ENCODE results near the gene CD300C.
"Not testable (repeated sequence)": the region's sequence is repeated elsewhere in the genome, so short reads cannot be mapped to it uniquely, and the experiment has no call there.

CD300C gene

DNA sequence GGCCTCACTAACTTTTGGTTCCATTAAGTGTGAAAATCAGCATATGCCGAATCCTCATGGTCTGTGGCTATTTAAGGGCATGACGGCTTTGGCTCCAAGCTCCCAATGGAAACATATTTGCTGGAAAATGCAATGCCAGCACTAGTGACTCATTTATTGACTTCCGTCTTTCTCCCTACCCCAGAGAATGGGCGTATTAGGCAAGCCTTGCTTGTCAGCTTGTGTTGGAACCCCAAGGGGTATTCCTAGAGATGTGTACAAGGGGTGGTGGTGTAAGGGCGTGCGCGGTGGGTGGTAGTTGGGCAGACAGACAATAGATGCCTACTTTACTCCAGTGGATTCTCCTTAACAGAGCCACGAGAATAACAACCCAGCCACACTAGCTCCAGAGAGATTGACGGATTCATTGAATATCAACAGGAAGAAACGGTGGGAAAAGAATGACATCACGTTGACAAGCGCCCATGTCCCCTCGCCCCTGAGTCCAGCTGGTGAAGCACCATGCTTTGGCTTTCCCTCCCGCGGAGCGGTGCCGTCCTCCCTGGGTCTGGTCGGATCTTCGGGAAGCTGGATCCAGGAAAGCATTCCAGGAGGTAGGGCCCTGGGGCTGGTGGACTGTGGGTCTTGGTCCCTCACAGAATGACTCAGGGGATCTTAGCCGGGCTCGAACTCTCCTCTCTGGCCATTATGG is 25.0 kb downstream of the CD300C start:
- peaks cover 13 to 16% of the 10 kb centered on the region in 2 donors for H3K9me3 Mint-ChIP-seq
- peaks cover 45 to 62% of the 10 kb centered on the region in 2 donors for H3K36me3 Mint-ChIP-seq
- DNase-seq (no peak), ATAC-seq (replicated peaks) (no peak)
- peak overlapping the region; percentile 87 for H3K27ac Mint-ChIP-seq
- peaks cover 0 to 17% of the 10 kb centered on the region in 2 donors for H3K27me3 Mint-ChIP-seq
- H3K4me3 Mint-ChIP-seq: peak overlapping the region in 1 of 2 donors; percentile 12
- H3K4me1 Mint-ChIP-seq: peaks cover 33 to 77% of the 10 kb centered on the region in 2 donors

DNA sequence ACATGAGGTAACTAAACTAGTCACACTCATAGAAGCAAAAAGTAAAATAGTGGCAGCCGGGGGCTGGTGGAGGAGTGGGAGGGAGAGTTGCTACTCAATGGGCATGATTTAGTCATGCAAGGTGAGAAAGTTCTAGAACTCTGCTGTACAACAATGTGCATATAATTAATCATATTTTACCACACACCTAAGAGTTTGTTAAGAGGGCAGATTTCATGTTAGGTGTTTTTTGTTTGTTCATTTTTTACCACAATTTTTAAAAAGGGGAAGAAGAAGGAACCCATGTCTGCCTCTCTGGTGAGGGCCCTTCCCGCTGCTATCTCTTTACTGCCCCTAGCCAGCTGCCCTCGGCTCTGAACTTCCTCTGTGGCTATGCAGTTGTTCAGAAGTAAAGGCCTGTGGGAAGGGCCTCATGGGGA is 25.9 kb downstream of the CD300C start:
- DNase-seq (peak; percentile 54), ATAC-seq (replicated peaks) (peak; percentile 85 to 88)
- peaks cover 36 to 77% of the 10 kb centered on the region in 2 donors for H3K4me1 Mint-ChIP-seq
- H3K27ac Mint-ChIP-seq: peak overlapping the region; percentile 92
- peaks cover 43 to 62% of the 10 kb centered on the region in 2 donors for H3K36me3 Mint-ChIP-seq
- peaks cover 17 to 20% of the 10 kb centered on the region in 2 donors for H3K9me3 Mint-ChIP-seq
- peaks cover 0 to 11% of the 10 kb centered on the region in 2 donors for H3K27me3 Mint-ChIP-seq
- peak overlapping the region in 1 of 2 donors; percentile 32 for H3K4me3 Mint-ChIP-seq

DNA sequence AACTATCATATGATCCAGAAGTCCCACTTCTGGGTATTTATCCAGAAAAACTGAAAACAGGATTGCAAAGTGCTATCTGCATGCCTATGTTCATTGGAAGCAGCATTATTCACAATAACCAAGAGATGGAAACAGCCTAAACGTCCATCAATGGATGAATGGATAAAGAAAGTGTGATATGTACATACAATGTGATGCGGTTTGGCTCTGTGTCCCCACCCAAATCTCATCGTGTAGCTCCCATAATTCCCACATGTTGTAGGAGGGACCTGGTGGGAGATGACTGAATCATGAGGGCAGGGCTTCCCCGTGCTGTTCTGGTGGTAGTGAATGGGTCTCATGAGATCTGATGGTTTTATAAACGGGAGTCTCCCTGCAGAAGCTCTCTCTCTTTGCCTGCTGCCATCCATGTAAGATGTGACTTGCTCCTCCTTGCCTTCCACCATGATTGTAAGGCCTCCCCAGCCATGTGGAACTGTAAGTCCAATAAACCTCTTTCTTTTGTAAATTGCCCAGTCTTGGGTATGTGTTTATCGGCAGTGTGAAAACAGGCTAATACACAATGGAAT is 27.4 kb downstream of the CD300C start:
- H3K27me3 Mint-ChIP-seq: peaks cover 9 to 17% of the 10 kb centered on the region in 2 donors
- peaks cover 42 to 78% of the 10 kb centered on the region in 2 donors for H3K4me1 Mint-ChIP-seq

DNA sequence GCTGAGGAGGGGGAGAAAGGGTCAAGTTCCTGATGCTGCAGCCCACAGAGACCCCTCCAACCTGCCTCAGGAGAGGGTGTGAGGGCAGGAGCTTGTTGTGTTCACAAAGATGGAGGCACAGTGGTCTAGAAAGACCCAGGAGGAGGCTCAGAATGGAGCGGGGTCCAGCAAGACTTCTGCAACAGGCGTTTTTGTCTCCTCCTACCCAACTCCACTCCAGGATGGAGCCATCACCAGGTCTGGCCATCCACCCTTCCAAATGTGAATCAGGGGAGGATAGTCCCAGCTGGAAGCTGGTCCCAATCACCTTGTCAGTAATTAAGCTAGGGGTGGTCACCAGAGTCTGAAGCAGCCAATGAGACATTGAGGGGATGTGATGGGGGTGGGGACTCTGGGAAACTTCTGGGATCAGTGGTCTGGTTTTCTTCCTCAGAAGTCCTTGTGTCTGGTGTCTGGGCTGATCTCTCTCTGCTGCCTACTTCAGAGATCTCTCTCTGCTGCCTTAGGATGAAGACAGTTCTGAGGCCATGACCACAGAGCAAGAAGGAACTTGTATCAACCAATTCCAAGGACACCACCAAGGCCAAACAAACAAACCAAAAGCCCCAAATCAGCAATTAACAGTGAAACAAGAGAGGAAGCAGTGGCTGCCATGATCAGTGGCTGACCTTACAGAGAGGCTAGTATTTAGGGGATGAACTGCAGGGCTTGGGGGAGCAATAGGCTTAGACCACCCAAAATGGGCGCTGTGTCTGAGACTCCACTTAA is 29.2 kb downstream of the CD300C start:
- Mint-ChIP-seq H3K27me3 (peaks cover 9 to 11% of the 10 kb centered on the region in 2 donors), H3K4me1 (peaks cover 52 to 81% of the 10 kb centered on the region in 2 donors), H3K27ac (no peak overlapping the region), H3K4me3 (no peak overlapping the region), H3K36me3 (peaks cover 32 to 54% of the 10 kb centered on the region in 2 donors), H3K9me3 (peaks cover 23 to 24% of the 10 kb centered on the region in 2 donors)
- no peak for ATAC-seq (replicated peaks)
- DNase-seq: no peak

More for the DNA sequence above, 27.4 kb downstream of the CD300C start:
- ATAC-seq (replicated peaks); DNase-seq; H3K4me3 Mint-ChIP-seq: not testable (repeated sequence)
- H3K36me3 Mint-ChIP-seq: peaks cover 44 to 64% of the 10 kb centered on the region in 2 donors
- H3K9me3 Mint-ChIP-seq: peaks cover 28 to 29% of the 10 kb centered on the region in 2 donors
- peak overlapping the region; percentile 17 for H3K27ac Mint-ChIP-seq

DNA sequence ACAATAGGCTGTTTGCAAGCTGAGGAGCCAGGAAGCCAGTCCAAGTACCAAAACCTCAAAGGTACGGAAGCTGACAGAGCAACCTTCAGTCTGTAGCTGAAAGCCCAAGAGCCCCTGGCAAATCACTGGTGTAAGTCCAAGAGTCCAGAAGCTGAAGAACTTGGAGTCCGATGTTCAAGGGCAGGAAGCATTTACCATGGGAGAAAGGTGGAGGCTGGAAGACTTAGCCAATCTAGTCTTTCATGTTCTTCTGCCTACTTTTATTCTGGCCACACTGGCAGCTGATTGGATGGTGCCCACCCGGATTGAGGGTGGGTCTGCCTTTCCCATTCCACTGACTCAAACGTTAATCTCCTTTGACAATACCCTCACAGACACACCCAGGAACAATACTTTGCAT is 30.0 kb downstream of the CD300C start:
- no peak for ATAC-seq (replicated peaks)
- Mint-ChIP-seq H3K4me1 (peaks cover 52 to 81% of the 10 kb centered on the region in 2 donors), H3K27me3 (peaks cover 9 to 15% of the 10 kb centered on the region in 2 donors), H3K4me3 (no peak overlapping the region), H3K36me3 (peaks cover 28 to 51% of the 10 kb centered on the region in 2 donors), H3K9me3 (peaks cover 26 to 29% of the 10 kb centered on the region in 2 donors), H3K27ac (no peak overlapping the region)
- no peak for DNase-seq

DNA sequence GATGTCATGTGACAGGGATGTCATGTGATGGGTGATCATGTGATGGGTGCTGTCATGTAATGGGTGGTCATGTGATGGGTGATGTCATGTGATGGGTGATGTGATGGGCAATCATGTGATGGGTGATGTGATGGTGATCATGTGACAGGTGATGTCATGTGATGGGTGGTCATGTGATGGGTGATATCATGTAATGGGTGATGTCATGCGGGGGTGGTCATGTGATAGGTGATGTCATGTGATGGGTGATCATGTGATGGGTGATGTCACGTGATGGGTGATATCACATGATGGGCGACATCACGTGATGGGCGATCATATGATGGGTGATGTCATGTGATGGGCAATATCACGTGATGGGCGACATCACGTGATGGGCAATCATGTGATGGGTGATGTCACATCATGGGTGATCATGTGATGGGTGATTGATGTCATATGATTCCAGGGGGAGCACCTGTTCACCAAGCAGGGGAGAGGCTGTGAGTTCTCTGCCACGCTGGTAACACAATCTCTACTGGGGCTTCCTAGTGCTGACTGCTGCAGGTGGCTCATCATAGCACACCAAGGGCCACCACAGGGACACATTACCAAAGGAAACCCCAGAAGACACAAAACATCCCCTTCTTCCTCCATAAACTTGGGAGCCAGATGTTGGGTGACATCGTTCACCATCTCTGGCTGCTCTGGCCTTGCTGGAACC is 31.1 kb downstream of the CD300C start:
- no peak for DNase-seq
- H3K27me3 Mint-ChIP-seq: peaks cover 9 to 15% of the 10 kb centered on the region in 2 donors
- peak; percentile 13 to 18 for ATAC-seq (replicated peaks)
- H3K36me3 Mint-ChIP-seq: peaks cover 25 to 47% of the 10 kb centered on the region in 2 donors
- peaks cover 48 to 69% of the 10 kb centered on the region in 2 donors for H3K4me1 Mint-ChIP-seq
- H3K27ac Mint-ChIP-seq: peak overlapping the region; percentile 99
- H3K9me3 Mint-ChIP-seq: peaks cover 24 to 27% of the 10 kb centered on the region in 2 donors
- H3K4me3 Mint-ChIP-seq: peak overlapping the region; percentile 62 to 81

DNA sequence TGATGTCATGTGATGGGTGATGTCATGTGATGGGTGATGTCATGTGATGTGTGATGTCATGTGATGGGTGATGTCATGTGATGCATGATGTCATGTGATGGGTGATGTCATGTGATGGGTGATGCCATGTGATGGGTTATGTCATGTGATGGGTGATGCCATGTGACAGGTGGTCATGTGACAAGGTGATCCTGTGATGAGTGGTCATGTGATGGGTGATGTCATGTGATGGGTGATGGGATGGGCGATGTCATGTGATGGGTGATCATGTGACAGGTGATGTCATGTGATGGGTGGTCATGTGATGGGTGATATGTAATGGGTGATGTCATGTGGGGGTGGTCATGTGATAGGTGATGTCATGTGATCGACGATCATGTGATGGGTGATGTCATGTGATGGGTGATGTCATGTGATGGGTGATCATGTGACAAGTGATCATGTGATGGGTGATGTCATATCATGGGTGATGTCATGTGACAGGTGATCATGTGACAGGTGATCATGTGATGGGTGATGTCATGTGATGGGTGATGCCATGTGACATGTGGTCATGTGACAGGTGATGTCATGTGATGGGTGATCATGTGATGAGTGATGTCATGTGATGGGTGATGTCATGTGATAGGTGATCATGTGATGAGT is 31.8 kb downstream of the CD300C start:
- peak overlapping the region; percentile 99 for H3K27ac Mint-ChIP-seq
- H3K27me3 Mint-ChIP-seq: peaks cover 9 to 15% of the 10 kb centered on the region in 2 donors
- H3K4me3 Mint-ChIP-seq: peak overlapping the region; percentile 62 to 81
- H3K9me3 Mint-ChIP-seq: peaks cover 21 to 27% of the 10 kb centered on the region in 2 donors
- ATAC-seq (replicated peaks): peak; percentile 18 to 28
- peak; percentile 59 for DNase-seq
- H3K36me3 Mint-ChIP-seq: peaks cover 23 to 45% of the 10 kb centered on the region in 2 donors
- peaks cover 47 to 63% of the 10 kb centered on the region in 2 donors for H3K4me1 Mint-ChIP-seq

DNA sequence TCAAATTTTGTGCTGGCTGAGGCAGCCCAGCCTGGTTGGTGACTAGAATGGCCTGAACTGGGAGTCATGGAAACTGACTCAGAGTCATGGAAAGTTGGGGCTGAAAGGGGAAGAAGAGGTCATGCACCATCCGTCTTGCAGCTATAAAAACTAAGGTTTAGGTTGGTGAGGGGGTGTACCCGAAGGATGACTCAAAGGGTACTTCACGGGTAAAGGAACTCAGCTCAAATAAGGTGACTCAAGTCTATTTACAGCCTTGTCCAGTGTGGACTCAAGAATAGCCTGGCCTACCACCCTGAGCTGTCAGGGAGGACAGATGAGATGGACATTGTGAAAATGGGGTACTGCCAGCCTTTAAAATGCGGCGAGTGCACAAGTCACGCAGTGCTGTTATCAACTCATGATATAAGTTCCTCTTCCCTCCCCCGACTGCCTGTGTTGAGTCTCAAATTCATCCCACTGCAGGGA is 33.3 kb downstream of the CD300C start:
- peaks cover 9 to 15% of the 10 kb centered on the region in 2 donors for H3K27me3 Mint-ChIP-seq
- DNase-seq: peak; percentile 80
- peaks cover 23 to 35% of the 10 kb centered on the region in 2 donors for H3K36me3 Mint-ChIP-seq
- H3K9me3 Mint-ChIP-seq: peaks cover 21 to 27% of the 10 kb centered on the region in 2 donors
- H3K27ac Mint-ChIP-seq: peak overlapping the region; percentile 99
- peaks cover 47 to 63% of the 10 kb centered on the region in 2 donors for H3K4me1 Mint-ChIP-seq
- ATAC-seq (replicated peaks): peak; percentile 89 to 91
- H3K4me3 Mint-ChIP-seq: peak overlapping the region; percentile 57 to 73

DNA sequence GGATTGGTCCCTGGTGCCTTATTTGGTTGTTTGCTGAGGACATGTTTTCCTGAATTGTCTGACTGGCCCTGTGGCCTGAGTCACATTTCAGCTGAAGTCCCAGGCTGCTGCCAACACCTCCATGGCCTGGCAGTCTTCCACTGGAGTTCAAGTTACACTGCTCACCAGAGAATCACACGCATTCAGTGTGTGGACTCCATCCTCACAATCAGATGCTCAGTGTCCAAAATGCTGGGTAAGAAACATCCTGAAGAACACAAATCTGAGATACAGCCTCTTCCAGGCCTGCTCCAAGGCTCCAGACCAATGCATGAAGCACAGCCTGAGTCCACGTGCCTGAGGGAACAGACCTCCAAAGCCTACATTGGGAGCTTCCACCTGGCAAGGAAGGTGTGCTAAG is 33.9 kb downstream of the CD300C start:
- Mint-ChIP-seq H3K36me3 (peaks cover 23 to 34% of the 10 kb centered on the region in 2 donors), H3K4me3 (peak overlapping the region; percentile 54 to 73), H3K4me1 (peaks cover 47 to 61% of the 10 kb centered on the region in 2 donors), H3K27me3 (peaks cover 9 to 15% of the 10 kb centered on the region in 2 donors), H3K27ac (peak overlapping the region; percentile 99), H3K9me3 (peaks cover 21 to 26% of the 10 kb centered on the region in 2 donors)
- DNase-seq: no peak
- ATAC-seq (replicated peaks): no peak

DNA sequence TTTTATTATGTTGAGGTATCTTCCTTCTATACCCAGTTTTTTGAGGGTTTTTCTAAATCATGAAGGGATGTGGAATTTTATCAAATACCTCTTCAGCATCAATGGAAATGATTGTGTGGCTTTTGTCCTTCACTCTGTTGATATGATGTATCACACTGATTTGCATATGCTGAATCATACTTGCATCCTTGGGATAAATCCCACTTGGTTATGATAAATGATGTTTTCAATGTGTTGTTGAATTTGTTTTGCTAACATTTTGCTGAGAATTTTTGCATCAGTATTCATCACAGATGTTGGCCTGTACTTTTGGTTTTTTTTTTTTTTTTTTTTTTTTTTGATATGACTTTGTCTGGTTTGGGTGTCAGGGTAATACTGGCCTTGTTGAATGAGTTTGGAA is 37.8 kb downstream of the CD300C start:
- peaks cover 4 to 7% of the 10 kb centered on the region in 2 donors for H3K9me3 Mint-ChIP-seq
- ATAC-seq (replicated peaks): no peak
- DNase-seq: no peak
- peaks cover 0 to 4% of the 10 kb centered on the region in 2 donors for H3K27me3 Mint-ChIP-seq
- H3K36me3 Mint-ChIP-seq: peaks cover 2 to 12% of the 10 kb centered on the region in 2 donors
- H3K4me1 Mint-ChIP-seq: peaks cover 19 to 22% of the 10 kb centered on the region in 2 donors
- no peak overlapping the region for H3K27ac Mint-ChIP-seq
- H3K4me3 Mint-ChIP-seq: no peak overlapping the region

DNA sequence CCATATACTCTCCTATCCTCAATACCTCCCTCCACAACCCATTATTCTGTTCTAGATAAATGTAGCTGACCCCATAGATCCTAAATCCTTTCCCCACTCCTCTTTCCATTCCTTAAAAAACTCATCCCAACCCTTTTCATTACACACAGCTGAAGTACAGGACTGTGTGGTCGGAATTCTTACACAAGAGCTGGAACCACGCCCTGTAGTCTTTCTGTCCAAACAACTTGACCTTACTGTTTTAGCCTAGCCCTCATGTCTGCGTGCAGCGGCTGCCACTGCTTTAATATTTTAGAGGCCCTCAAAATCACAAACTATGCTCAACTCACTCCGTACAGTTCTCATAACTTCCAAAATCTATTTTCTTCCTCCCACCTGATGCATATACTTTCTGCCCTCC is 42.0 kb downstream of the CD300C start:
- not testable (repeated sequence) for H3K9me3 Mint-ChIP-seq; DNase-seq; H3K36me3 Mint-ChIP-seq; H3K4me3 Mint-ChIP-seq; H3K27ac Mint-ChIP-seq; H3K4me1 Mint-ChIP-seq; ATAC-seq (replicated peaks); H3K27me3 Mint-ChIP-seq

DNA sequence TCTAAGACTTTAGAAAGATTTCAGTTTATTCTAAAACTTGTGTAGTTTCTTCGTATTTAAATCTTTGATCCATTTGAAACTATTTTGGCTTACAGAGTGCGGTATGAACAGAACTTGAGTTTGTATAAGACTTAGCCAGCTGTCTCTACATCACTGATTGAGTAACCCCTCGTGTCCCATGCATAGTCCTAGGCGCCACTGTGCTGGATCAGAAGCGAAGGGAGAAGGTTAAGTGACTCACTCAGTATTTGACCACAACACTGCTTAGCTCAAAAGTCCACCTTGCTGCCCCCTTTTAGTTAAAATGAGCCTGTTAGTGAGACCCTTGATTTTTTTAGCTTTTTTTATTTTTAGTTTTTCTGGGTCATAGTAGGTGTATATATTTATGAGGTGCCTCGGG is 43.1 kb downstream of the CD300C start:
- Mint-ChIP-seq H3K27ac (no peak overlapping the region), H3K27me3 (peaks cover 0 to 6% of the 10 kb centered on the region in 2 donors), H3K4me1 (no peaks in the 10 kb centered on the region), H3K9me3 (peaks cover 0 to under 1% of the 10 kb centered on the region in 2 donors), H3K4me3 (no peak overlapping the region), H3K36me3 (no peaks in the 10 kb centered on the region)
- DNase-seq (no peak), ATAC-seq (replicated peaks) (no peak)

DNA sequence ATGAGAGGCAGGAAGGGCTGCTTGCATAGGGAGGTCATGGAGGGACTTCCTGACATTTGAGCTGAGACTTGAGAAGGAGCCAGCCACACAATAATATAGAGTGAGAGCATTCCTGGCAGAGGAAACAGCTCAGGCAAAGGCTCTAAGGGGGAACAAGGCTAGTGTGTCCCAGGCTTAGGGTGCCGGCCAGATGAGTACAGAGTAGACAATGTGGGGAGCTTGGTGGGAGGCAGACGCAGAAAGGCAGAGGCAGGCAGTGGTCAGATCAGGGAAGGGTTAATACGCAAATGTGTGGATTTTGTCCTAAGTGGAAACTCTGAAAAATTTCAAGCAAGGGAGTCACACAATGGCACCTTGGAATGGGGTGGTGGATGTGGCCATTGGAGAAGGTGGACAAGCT is 45.9 kb downstream of the CD300C start:
- DNase-seq (no peak), ATAC-seq (replicated peaks) (no peak)
- Mint-ChIP-seq H3K9me3 (no peaks in the 10 kb centered on the region), H3K4me1 (no peaks in the 10 kb centered on the region), H3K4me3 (no peak overlapping the region), H3K27ac (peak overlapping the region; percentile 66), H3K27me3 (peaks cover 0 to 11% of the 10 kb centered on the region in 2 donors), H3K36me3 (no peaks in the 10 kb centered on the region)
